ENCODE measurements around the gene MYL7. TPM values are rescaled to one million over a fixed set of nuclear protein-coding genes. Genes with fewer than 3 reads are reported as not detected.

The MYL7 gene
- polyA plus RNA-seq, 1 of the 3 experiments (the other 2 are of a cell fraction) = not detected

DNA sequence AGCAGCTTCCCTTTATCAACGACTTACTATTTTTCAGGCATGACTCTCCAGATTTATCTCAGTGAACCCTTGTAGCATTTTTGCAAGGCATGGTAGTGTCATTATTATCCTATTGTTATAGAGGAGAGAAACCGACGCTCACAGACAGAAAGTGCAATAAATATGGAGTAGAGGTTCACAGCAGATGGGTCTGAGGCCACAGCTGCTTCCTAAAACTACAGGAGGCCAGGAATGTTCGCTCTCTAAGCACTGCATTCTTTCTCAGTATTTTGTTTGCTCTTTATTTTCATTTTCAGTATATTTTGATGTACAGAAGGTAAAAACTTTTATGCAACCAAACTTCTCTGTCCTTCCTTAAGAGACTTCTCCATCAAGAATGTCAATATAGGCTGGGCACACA lies 41.5 kb downstream of the MYL7 start:
- Histone ChIP-seq H3K9ac (no peak overlapping the region), H3K27me3 (ENCODE audit: insufficient read depth) (no peaks in the 10 kb centered on the region)

DNA sequence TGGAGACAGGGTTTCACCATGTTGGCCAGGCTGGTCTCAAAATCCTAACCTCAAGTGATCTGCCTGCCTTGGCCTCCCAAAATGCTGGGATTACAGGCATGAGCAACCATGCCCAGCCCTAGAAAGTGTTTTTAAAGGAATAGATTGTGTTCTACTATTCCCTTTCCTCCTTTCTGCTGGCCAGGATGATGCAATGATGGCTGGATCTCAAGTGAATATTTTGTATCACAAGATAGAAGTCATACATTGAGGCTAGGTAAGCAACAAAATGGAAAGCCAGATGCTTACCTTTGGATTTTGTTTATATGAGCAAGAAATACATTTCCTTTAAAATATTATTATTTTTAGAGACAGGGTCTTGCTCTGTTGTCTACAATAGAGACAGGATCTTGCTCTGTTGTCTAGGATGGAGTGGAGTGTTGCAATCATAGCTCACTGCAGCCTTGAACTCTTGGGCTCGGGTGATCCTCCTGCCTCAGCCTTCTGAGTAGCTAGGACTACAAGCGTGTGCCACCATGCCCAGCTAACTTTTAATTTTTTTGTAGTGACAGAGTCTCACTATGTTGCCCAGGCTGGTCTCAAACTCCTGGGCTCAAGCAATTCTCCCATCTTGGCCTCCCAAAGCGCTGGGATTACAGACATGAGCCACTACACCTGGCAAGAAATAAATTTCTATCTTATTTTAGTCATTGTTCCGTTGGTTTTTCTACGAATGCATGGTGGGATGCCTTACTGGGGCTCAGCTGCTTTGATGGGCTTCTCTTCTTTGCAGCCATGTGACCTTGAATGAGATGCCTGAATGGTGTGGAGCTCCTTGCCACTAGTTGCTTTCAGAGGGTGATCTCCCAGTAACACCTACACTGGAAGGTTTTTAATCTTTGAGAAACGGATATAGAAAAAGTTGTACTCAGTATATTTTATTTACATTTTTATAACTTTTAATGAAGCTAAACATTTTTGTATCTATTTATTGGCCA lies 42.8 kb downstream of the MYL7 start:
- Histone ChIP-seq H3K4me3 (ENCODE audit: low read depth in 2 of 2, low read length in 1 of 2) (no peak overlapping the region), H3K9me3 (no peaks in the 10 kb centered on the region), H3K9ac (no peak overlapping the region), H2AFZ (ENCODE audit: low read depth) (no peak overlapping the region), H3K27me3 (ENCODE audit: insufficient read depth) (no peaks in the 10 kb centered on the region), H3F3A (replicated peaks; ENCODE audit: insufficient read depth) (peaks cover 38% of the 10 kb centered on the region), H4K20me1 (ENCODE audit: insufficient read depth) (no peaks in the 10 kb centered on the region), H3K4me2 (no peak overlapping the region), H3K9me2 (no peaks in the 10 kb centered on the region), H3K79me2 (ENCODE audit: insufficient read depth) (no peaks in the 10 kb centered on the region), H3K4me1 (ENCODE audit: control insufficient read depth in 1 of 2, insufficient read depth in 2 of 2, low read depth in 1 of 2, low read length in 1 of 2) (peaks cover 9 to 41% of the 10 kb centered on the region in 2 experiments; a peak in 2 of 4 replicates), H3K36me3 (replicated peaks in 1 of 2; ENCODE audit: control insufficient read depth in 1 of 2, insufficient read depth in 2 of 2, low read length in 1 of 2) (no peaks in the 10 kb centered on the region), H3K27ac (ENCODE audit: low read depth in 2 of 2, low read length in 1 of 2) (no peak overlapping the region)
- ChIA-PET CTCF (interaction anchor here (0.6 to 2.6 kb wide), 12 partner anchors 9 to 467 kb away, joined by 3 to 15 read pairs (median 4); partner anchors contain the start of genes POLD2 and YKT6), POLR2A (no interaction called here)
- DNase-seq = no peak
- 88% methylated on average over 6 of the region's 6 CpGs for WGBS (ENCODE audit: low lambda C conversion rate)
- no peak for TF ChIP-seq ELF1 (IDR thresholded peaks at IDR 0.05)
- TF ChIP-seq EZH2phosphoT487 (IDR thresholded peaks at IDR 0.05; ENCODE audit: borderline replicate concordance, low read depth) = no peak
- no peak for TF ChIP-seq MXI1 (IDR thresholded peaks at IDR 0.05; ENCODE audit: low read depth, low read length)
- no peak for TF ChIP-seq TAF1 (IDR thresholded peaks at IDR 0.05; ENCODE audit: borderline replicate concordance, low read depth, low read length)
- TF ChIP-seq, protein P1, sequence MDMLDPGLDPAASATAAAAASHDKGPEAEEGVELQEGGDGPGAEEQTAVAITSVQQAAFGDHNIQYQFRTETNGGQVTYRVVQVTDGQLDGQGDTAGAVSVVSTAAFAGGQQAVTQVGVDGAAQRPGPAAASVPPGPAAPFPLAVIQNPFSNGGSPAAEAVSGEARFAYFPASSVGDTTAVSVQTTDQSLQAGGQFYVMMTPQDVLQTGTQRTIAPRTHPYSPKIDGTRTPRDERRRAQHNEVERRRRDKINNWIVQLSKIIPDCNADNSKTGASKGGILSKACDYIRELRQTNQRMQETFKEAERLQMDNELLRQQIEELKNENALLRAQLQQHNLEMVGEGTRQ (IDR thresholded peaks at IDR 0.05; ENCODE audit: borderline replicate concordance, low read depth, low read length) = no peak
- no peak for TF ChIP-seq SIN3A (IDR thresholded peaks at IDR 0.05; ENCODE audit: borderline replicate concordance, low read depth, low read length)
- no peak for TF ChIP-seq NRF1 (IDR thresholded peaks at IDR 0.05; ENCODE audit: low read depth, low read length)
- TF ChIP-seq MAX (IDR thresholded peaks at IDR 0.05; ENCODE audit: low read depth) = no peak
- no peak for TF ChIP-seq CHD2 (IDR thresholded peaks at IDR 0.05; ENCODE audit: low read length, partially characterized antibody)
- TF ChIP-seq JUND (IDR thresholded peaks at IDR 0.05) = no peak
- no peak for TF ChIP-seq SMC3 (IDR thresholded peaks at IDR 0.05; ENCODE audit: low read depth, low read length)
- no peak for TF ChIP-seq TEAD4 (IDR thresholded peaks at IDR 0.05; ENCODE audit: borderline replicate concordance, insufficient read depth)
- no peak for TF ChIP-seq EP300 (IDR thresholded peaks at IDR 0.05; ENCODE audit: borderline replicate concordance in 1 of 2, low read depth in 1 of 2, low read length in 1 of 2)
- TF ChIP-seq CTCF (IDR thresholded peaks at IDR 0.05) = no peak
- TF ChIP-seq FOSL2 (IDR thresholded peaks at IDR 0.05; ENCODE audit: borderline replicate concordance, low read depth) = no peak
- TF ChIP-seq RFX5 (IDR thresholded peaks at IDR 0.05; ENCODE audit: low read length) = no peak

More for the DNA sequence above, 41.5 kb downstream of the MYL7 start:
- Histone ChIP-seq H3K4me2 (no peak overlapping the region; the same call in 1 of the 2 replicates), H3K4me3 (ENCODE audit: low read depth in 2 of 2, low read length in 1 of 2) (no peak overlapping the region), H3K4me1 (ENCODE audit: control insufficient read depth in 1 of 2, insufficient read depth in 2 of 2, low read depth in 1 of 2, low read length in 1 of 2) (peaks cover 15 to 40% of the 10 kb centered on the region in 2 experiments; a peak in 2 of 4 replicates), H3F3A (replicated peaks; ENCODE audit: insufficient read depth) (peaks cover 42% of the 10 kb centered on the region), H3K27ac (ENCODE audit: low read depth in 2 of 2, low read length in 1 of 2) (peak overlapping the region in 1 of 2 experiments; percentile 93; a peak in 2 of 4 replicates), H3K9me2 (no peaks in the 10 kb centered on the region), H4K20me1 (ENCODE audit: insufficient read depth) (no peaks in the 10 kb centered on the region), H3K9me3 (no peaks in the 10 kb centered on the region), H3K79me2 (ENCODE audit: insufficient read depth) (peaks cover 5% of the 10 kb centered on the region), H2AFZ (ENCODE audit: low read depth) (peak overlapping the region; percentile 96; the same call in 1 of the 2 replicates), H3K36me3 (replicated peaks in 1 of 2; ENCODE audit: control insufficient read depth in 1 of 2, insufficient read depth in 2 of 2, low read length in 1 of 2) (no peaks in the 10 kb centered on the region)
- POLR2A ChIA-PET = no interaction called here
- CTCF ChIA-PET = interaction anchor here (0.6 to 2.6 kb wide), 6 partner anchors 12 to 466 kb away, joined by 3 to 15 read pairs (median 4); no protein-coding TSS in a partner anchor
- WGBS (ENCODE audit: low lambda C conversion rate) = 89% methylated on average over 4 of the region's 4 CpGs
- TF ChIP-seq EZH2phosphoT487 (IDR thresholded peaks at IDR 0.05; ENCODE audit: borderline replicate concordance, low read depth) (no peak), RFX5 (IDR thresholded peaks at IDR 0.05; ENCODE audit: low read length) (no peak), MXI1 (IDR thresholded peaks at IDR 0.05; ENCODE audit: low read depth, low read length) (no peak), EP300 (IDR thresholded peaks at IDR 0.05; ENCODE audit: borderline replicate concordance in 1 of 2, low read depth in 1 of 2, low read length in 1 of 2) (no peak)
- TF ChIP-seq, protein P2, sequence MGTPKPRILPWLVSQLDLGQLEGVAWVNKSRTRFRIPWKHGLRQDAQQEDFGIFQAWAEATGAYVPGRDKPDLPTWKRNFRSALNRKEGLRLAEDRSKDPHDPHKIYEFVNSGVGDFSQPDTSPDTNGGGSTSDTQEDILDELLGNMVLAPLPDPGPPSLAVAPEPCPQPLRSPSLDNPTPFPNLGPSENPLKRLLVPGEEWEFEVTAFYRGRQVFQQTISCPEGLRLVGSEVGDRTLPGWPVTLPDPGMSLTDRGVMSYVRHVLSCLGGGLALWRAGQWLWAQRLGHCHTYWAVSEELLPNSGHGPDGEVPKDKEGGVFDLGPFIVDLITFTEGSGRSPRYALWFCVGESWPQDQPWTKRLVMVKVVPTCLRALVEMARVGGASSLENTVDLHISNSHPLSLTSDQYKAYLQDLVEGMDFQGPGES (IDR thresholded peaks at IDR 0.05; ENCODE audit: low read depth, low read length) = no peak
- no peak for DNase-seq
